Measurements from ENCODE around the gene SCARB1. TPM values are rescaled to one million over a fixed set of nuclear protein-coding genes. Genes with fewer than 3 reads are reported as not detected.
A peak's percentile ranks its signal among the peaks of the same experiment; 100 is the strongest.

The SCARB1 gene
- total RNA-seq, 2 donors from 2014 or later: 44.9 to 83.1 TPM

- Histone ChIP-seq H3K36me3 (no peaks in the 10 kb centered on the region), H3K9me3 (no peaks in the 10 kb centered on the region), H3K9ac (ENCODE audit: low read depth in 2 of 2, low read length in 2 of 2) (no peak overlapping the region), H3K4me1 (peaks cover 14% of the 10 kb centered on the region), H3K27ac (no peak overlapping the region), H3K27me3 (no peaks in the 10 kb centered on the region), H3K4me3 (no peak overlapping the region)
- TF ChIP-seq CTCF (IDR thresholded peaks at IDR 0.05): no peak
- intact Hi-C loops (cut with DNase I): no loop called here
- DNase-seq: no peak
Measured at GRCh38 chr12:124833693-124834122, 30.0 kb downstream of the SCARB1 start.

- Histone ChIP-seq H3K4me1 (peaks cover 16% of the 10 kb centered on the region), H3K36me3 (no peaks in the 10 kb centered on the region), H3K9me3 (no peaks in the 10 kb centered on the region), H3K27me3 (no peaks in the 10 kb centered on the region), H3K9ac (ENCODE audit: low read depth in 2 of 2, low read length in 2 of 2) (peak overlapping the region in 1 of 2 donors; percentile 12), H3K27ac (no peak overlapping the region), H3K4me3 (no peak overlapping the region)
- no peak for DNase-seq
- TF ChIP-seq CTCF (IDR thresholded peaks at IDR 0.05): no peak
- intact Hi-C loops (cut with DNase I): no loop called here
Measured at GRCh38 chr12:124832856-124833255, 30.8 kb downstream of the SCARB1 start.

GRCh38 chr12:124831590-124831989 lies 32.1 kb downstream of the SCARB1 start:
- intact Hi-C loops (cut with DNase I): no loop called here
- H3K4me1 ChIP-seq: peaks cover 13% of the 10 kb centered on the region

GRCh38 chr12:124830306-124830705 lies 33.4 kb downstream of the SCARB1 start:
- no peak for DNase-seq
- no peak for TF ChIP-seq CTCF (IDR thresholded peaks at IDR 0.05)
- no peaks in the 10 kb centered on the region for H3K36me3 ChIP-seq
- H3K9me3 ChIP-seq: no peaks in the 10 kb centered on the region
- H3K4me1 ChIP-seq: peaks cover 13% of the 10 kb centered on the region
- intact Hi-C loops (cut with DNase I): no loop called here
- no peak overlapping the region for H3K4me3 ChIP-seq
- H3K27ac ChIP-seq: no peak overlapping the region
- H3K27me3 ChIP-seq: no peaks in the 10 kb centered on the region
- H3K9ac ChIP-seq (ENCODE audit: low read depth in 2 of 2, low read length in 2 of 2): no peak overlapping the region

More at GRCh38 chr12:124831590-124831989, 32.1 kb downstream of the SCARB1 start:
- DNase-seq: no peak
- no peak overlapping the region for H3K27ac ChIP-seq
- no peak for TF ChIP-seq CTCF (IDR thresholded peaks at IDR 0.05)
- no peaks in the 10 kb centered on the region for H3K9me3 ChIP-seq
- no peak overlapping the region for H3K4me3 ChIP-seq
- no peaks in the 10 kb centered on the region for H3K27me3 ChIP-seq
- H3K9ac ChIP-seq (ENCODE audit: low read depth in 2 of 2, low read length in 2 of 2): no peak overlapping the region
- no peaks in the 10 kb centered on the region for H3K36me3 ChIP-seq

GRCh38 chr12:124829708-124830304 lies 33.9 kb downstream of the SCARB1 start:
- Histone ChIP-seq H3K4me3 (no peak overlapping the region), H3K27me3 (no peaks in the 10 kb centered on the region), H3K4me1 (peaks cover 13% of the 10 kb centered on the region), H3K27ac (peak overlapping the region; percentile 53), H3K9me3 (no peaks in the 10 kb centered on the region), H3K36me3 (no peaks in the 10 kb centered on the region), H3K9ac (ENCODE audit: low read depth in 2 of 2, low read length in 2 of 2) (no peak overlapping the region)
- intact Hi-C loops (cut with DNase I): no loop called here
- DNase-seq: no peak
- TF ChIP-seq CTCF (IDR thresholded peaks at IDR 0.05): no peak
